ENCODE data around the gene RNF115.
"Not testable (repeated sequence)": the region's sequence is repeated elsewhere in the genome, so short reads cannot be mapped to it uniquely, and the experiment has no call there.

The RNF115 gene

DNA sequence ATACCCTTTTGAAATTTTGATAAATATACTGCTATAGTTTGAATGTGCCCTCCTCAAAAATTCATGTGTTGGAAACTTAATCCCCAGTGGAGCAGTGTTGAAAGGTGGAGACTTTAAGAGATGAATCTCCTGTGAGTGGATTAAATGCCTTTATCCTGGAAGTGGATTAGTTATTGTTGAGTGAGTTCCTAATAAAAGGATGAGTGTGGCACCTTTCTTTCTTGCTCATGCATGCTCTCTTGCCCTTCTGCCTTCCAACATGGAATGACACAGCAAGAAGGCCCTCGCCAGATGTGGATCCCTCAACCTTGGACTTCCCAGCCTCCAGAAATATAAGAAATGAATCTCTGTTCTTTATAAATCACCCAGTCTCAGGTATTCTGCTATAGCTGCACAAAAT, 52.8 kb downstream of the RNF115 start:
- FAIRE-seq = no peak

- not testable (repeated sequence) for FAIRE-seq
Measured at GRCh38 chr1:145768004-145768403, 55.9 kb downstream of the RNF115 start.

GRCh38 chr1:145766926-145767325, 57.0 kb downstream of the RNF115 start:
- FAIRE-seq = not testable (repeated sequence)

DNA sequence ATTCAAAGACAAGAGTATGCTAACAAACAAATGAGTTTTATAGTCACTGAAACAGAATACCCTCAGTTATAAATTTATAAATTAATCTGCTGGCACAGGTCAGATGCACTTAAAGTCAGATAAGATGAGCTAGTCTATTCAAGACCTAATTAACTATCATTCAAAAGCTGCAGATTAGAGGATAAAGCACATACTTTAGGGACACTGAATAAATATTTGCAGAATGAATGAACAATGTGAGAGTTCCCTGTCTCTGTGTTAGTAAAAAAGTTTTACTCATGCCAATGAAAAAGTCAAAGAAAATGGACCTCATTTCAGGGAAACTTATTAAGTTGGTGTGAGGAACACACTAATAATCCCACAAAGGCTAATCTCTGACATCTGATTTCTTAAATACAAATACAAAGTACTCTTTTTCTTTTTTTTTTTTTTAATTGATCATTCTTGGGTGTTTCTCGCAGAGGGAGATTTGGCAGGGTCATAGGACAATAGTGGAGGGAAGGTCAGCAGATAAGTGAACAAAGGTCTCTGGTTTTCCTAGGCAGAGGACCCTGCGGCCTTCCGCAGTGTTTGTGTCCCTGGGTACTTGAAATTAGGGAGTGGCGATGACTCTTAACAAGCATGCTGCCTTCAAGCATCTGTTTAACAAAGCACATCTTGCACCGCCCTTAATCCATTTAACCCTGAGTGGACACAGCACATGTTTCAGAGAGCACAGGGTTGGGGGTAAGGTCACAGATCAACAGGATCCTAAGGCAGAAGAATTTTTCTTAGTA, 58.1 kb downstream of the RNF115 start:
- not testable (repeated sequence) for FAIRE-seq

DNA sequence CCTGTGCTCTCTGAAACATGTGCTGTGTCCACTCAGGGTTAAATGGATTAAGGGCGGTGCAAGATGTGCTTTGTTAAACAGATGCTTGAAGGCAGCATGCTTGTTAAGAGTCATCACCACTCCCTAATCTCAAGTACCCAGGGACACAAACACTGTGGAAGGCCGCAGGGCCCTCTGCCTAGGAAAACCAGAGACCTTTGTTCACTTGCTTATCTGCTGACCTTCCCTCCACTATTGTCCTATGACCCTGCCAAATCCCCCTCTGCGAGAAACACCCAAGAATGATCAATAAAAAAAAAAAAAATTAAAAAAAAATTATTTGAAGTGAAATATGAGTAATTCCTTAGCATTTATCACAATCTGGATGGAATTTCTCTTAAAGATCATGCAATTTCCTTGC, 58.8 kb downstream of the RNF115 start:
- not testable (repeated sequence) for FAIRE-seq

- FAIRE-seq = not testable (repeated sequence)
Measured at GRCh38 chr1:145764231-145764940, 59.5 kb downstream of the RNF115 start.

- not testable (repeated sequence) for FAIRE-seq
Measured at GRCh38 chr1:145762001-145762400, 61.9 kb downstream of the RNF115 start.

DNA sequence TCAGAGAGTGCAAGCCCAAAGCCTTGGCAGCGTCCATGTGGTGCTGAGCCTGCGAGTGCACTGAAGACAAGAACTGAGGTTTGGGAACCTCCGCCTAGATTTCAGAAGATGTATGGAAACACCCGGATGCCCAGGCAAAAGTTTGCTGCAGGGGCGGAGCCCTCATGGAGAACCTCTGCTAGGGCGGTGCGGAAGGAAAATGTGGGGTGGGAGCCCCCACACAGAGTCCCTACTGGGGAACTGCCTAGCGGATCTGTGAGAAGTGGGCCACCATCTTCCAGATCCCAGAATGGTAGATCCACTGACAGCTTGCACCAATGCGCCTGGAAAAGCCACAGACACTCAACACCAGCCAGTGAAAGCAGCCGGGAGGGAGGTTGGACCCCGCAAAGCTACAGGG, 62.4 kb downstream of the RNF115 start:
- not testable (repeated sequence) for FAIRE-seq

DNA sequence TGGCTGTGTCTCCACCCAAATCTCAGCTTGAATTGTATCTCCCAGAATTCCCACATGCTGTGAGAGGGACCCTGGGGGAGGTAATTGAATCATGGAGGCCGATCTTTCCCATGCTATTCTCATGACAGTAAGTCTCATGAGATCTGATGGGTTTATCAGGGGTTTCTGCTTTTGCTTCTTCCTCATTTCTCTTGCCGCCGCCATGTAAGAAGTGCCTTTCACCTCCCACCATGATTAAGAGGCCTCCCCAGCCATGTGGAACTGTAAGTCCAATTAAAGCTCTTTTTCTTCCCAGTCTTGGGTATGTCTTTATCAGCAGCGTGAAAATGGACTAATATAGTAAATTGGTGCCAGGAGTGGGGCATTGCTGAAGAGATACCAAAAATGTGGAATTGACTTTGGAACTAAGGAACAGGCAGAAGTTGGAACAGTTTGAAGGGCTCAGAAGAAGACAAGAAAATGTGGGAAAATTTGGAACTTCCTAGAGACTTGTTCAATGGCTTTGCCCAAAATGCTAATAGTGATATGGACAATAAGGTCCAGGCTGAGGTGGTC, 63.4 kb downstream of the RNF115 start:
- not testable (repeated sequence) for FAIRE-seq

GRCh38 chr1:145759721-145760120, 64.2 kb downstream of the RNF115 start:
- no peak for FAIRE-seq

- FAIRE-seq = no peak
Measured at GRCh38 chr1:145758575-145758974, 65.3 kb downstream of the RNF115 start.

DNA sequence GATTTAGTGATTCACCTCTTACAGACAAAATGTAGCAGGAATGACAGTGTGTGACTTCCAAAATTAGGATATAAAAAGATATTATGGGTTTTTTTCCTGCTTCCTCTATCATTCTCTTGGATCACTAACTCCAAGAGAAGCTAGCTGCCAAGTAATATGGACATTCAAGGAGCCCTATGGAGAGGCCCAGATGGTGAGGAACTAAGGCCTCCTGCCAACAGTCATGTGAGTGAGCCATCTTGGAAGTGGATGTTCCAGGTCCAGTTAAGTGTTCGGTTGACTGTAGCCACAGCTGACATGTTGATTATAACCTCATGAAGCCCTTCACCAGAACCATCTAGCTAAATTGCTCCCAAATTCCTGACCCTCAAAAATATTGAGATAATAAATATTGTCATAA, 65.8 kb downstream of the RNF115 start:
- no peak for FAIRE-seq

DNA sequence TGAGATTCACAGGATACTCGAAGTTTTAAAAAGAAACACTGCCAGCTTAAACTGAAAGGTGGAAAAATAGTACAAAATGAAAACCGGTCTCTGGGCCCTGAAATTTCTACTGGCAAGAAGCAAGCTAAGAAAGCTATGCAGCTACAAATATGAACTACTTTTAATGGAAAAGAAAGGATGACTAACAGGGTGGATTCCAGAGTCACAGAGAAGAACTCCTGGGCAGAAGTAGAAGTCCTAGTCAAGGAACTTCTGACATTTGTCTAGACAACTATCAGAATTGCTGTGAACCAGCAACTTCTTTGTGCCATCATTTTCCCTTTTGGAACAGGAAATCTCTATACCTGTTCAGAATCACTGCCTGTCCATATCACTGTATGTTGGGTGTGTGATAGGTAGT, 66.5 kb downstream of the RNF115 start:
- FAIRE-seq = no peak

GRCh38 chr1:145751491-145752037, 72.3 kb downstream of the RNF115 start:
- FAIRE-seq = no peak

DNA sequence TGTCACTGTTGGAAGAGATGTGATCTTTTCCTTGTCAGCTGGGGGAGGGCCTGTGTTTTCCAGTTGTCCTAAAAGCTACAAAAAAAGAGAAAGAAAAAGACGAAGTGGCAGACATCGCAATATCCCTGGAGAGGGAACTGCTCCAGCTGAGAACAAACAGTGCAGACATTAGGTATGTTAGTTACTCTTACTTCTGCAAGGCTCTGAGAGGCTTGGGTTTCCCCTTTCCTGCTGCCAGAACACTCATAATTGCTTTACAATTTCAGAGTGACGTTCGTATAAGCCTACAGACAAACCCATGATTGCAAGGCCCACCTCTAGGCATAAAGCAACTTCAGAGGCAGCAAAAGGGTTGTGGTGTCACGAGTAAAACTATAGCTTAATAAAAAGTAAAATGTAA, 73.5 kb downstream of the RNF115 start:
- FAIRE-seq = no peak

DNA sequence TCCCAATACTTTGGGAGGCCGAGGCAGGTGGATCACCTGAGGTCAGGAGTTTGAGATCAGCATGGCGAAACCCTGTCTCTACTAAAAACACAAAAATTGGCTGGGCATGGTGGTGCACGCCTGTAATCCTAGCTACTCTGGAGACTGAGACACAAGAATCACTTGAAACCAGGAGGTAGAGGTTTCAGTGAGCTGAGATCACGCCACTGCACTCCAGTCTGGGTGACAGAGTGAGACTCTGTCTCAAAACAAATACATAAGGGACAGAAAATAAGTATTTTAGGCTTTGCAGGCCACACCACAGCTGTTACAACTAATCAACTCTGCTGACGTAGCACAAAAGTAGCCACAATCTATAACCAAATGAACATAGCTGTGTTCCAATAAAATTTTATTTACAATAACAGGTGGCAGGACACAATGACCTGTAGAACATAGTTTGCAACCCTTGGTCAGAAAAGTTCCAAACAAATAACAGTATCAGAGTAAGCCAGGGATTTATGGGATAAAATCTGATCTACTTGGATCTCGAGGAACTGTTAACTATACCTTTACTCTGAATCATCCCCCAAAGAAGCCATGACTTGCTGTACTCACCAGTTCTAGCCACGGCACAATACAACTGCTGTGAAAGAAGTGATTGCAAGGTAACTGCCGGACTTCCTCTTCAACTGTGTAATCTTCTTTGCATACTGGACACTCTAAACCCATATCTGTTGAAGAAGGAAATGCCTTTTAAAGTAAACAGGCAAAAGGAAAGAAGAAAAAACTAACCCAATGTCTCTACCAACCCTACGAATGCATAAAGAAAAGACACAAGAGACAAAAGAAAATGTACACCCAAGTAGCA, 76.3 kb downstream of the RNF115 start:
- FAIRE-seq = no peak

GRCh38 chr1:145740269-145740668, 83.6 kb downstream of the RNF115 start:
- FAIRE-seq = no peak

- FAIRE-seq = no peak
Measured at GRCh38 chr1:145736191-145736590, 87.7 kb downstream of the RNF115 start.

DNA sequence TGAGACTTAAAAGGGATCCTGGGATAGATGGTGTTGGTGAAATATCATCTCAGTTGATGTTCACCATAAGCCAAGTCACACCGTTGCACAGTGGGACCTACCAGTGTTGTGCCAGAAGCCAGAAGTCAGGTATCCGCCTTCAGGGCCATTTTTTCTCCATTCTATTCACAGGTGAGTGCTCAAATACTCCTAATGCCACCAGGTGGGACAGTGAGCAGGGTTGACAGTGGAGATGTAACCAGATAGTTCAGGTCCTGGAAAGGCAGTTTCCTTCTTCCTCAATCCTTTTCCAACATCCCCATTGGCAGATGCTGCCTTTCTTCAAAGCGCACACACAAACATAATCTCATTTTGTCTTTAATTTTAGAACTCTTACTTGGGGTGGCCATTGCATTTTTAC, 93.0 kb downstream of the RNF115 start:
- FAIRE-seq = no peak

DNA sequence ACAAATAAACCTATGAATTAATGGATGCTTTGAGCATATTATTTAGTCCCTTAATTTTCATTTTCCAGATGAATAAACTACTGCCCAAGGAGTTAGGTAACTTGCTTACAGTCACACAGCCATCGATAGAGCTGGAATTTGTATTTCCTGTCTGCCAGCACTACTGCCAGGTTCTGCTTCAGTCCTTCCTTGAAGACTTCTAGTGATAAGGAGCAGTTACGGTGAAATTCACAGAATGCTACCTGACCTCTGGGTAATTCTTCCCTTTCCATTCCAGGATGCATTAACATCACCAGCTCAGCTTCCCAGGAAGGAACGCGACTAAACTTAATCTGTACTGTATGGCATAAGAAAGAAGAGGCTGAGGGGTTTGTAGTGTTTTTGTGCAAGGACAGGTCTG, 93.4 kb downstream of the RNF115 start:
- FAIRE-seq = no peak

GRCh38 chr1:145729666-145730436, 94.0 kb downstream of the RNF115 start:
- no peak for FAIRE-seq

DNA sequence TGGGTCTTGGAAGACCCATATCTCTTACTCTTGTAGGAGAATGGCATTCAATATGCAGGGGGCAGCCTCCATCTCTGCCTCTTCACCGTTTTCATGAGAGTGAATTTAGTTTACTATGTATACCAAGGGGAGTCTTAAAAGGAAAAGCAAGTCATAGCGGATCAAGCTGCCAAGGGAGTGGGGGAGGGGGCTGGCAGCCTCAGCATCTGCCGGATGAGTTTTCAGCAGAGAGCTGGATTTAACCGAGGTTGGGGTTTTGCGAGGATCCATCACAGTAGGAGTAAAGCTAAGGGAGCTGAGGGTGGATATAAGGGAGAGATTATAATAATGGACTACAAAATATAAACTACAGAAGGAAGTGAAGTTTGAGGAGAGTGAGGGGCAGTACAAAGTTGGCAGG, 94.7 kb downstream of the RNF115 start:
- no peak for FAIRE-seq

All from A204.1 (cell line).